ENCODE data around the gene TMEM131L.

GRCh38 chr4:153556435-153556815, 90.3 kb downstream of the TMEM131L start:
- TF ChIP-seq GATA3 (IDR thresholded peaks at IDR 0.05; ENCODE audit: low read depth, low read length) (no peak), GATA2 (IDR thresholded peaks at IDR 0.05; ENCODE audit: low read depth, low read length) (no peak)
